ENCODE measurements around the gene NLRP3.

Gene NLRP3

GRCh38 chr1:247401310-247402119, 14.5 kb upstream of the NLRP3 start:
- Histone ChIP-seq H2AFZ (ENCODE audit: low read depth) (no peak overlapping the region), H3K4me3 (IDR thresholded peaks at IDR 0.05; ENCODE audit: insufficient read depth, low read depth, low read length) (no peak overlapping the region), H3K4me2 (no peak overlapping the region), H3K4me1 (ENCODE audit: low read depth, poor library complexity, severe bottlenecking) (no peaks in the 10 kb centered on the region), H3K79me2 (ENCODE audit: insufficient read depth, low read depth) (no peaks in the 10 kb centered on the region), H3K27ac (no peak overlapping the region), H3K36me3 (ENCODE audit: insufficient read depth) (no peaks in the 10 kb centered on the region), H3K9ac (no peak overlapping the region), H3K27me3 (ENCODE audit: insufficient read depth, low read depth) (no peaks in the 10 kb centered on the region), H4K20me1 (ENCODE audit: insufficient read depth) (no peaks in the 10 kb centered on the region)
- TF ChIP-seq, protein P1, sequence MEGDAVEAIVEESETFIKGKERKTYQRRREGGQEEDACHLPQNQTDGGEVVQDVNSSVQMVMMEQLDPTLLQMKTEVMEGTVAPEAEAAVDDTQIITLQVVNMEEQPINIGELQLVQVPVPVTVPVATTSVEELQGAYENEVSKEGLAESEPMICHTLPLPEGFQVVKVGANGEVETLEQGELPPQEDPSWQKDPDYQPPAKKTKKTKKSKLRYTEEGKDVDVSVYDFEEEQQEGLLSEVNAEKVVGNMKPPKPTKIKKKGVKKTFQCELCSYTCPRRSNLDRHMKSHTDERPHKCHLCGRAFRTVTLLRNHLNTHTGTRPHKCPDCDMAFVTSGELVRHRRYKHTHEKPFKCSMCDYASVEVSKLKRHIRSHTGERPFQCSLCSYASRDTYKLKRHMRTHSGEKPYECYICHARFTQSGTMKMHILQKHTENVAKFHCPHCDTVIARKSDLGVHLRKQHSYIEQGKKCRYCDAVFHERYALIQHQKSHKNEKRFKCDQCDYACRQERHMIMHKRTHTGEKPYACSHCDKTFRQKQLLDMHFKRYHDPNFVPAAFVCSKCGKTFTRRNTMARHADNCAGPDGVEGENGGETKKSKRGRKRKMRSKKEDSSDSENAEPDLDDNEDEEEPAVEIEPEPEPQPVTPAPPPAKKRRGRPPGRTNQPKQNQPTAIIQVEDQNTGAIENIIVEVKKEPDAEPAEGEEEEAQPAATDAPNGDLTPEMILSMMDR (conservative IDR thresholded peaks at IDR 0.05; ENCODE audit: low read depth, low read length) = no peak

DNA sequence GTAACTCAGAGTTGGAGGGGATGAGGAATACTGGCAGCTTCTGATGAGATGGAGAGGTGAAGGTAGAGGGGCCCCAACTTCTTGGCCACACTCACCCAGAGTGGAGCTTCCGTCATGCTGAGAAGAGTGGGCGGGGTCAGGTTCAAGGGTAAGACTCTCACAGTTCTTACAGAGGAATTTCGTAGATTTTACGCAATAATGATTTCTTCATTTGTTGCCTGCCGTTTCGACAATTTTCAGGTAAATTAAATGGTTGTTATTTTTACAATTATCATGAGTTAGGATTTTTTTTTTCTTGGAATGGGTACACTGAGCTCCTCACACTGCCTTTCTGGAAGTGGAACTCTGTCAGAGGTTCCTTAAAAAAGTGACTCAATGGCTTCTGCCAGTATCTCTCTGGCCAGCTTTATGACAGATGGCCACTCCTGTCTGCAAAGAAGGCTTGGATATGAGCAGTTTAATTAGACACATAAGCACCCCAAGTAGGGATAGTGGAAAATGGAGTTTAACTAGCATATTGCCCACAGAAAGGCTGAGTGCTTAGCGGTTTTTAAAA, 13.8 kb upstream of the NLRP3 start:
- H2AFZ ChIP-seq (ENCODE audit: low read depth) = no peak overlapping the region
- H3K9ac ChIP-seq = no peak overlapping the region
- no peaks in the 10 kb centered on the region for H3K36me3 ChIP-seq (ENCODE audit: insufficient read depth)
- no peaks in the 10 kb centered on the region for H4K20me1 ChIP-seq (ENCODE audit: insufficient read depth)
- H3K4me2 ChIP-seq = no peak overlapping the region
- H3K27me3 ChIP-seq (ENCODE audit: insufficient read depth, low read depth) = no peaks in the 10 kb centered on the region
- no peaks in the 10 kb centered on the region for H3K79me2 ChIP-seq (ENCODE audit: insufficient read depth, low read depth)
- H3K27ac ChIP-seq = no peak overlapping the region
- H3K4me3 ChIP-seq (IDR thresholded peaks at IDR 0.05; ENCODE audit: insufficient read depth, low read depth, low read length) = no peak overlapping the region
- H3K4me1 ChIP-seq (ENCODE audit: low read depth, poor library complexity, severe bottlenecking) = no peaks in the 10 kb centered on the region
- TF ChIP-seq, protein P1 (conservative IDR thresholded peaks at IDR 0.05; ENCODE audit: low read depth, low read length) = no peak

- TF ChIP-seq, protein P1 (conservative IDR thresholded peaks at IDR 0.05; ENCODE audit: low read depth, low read length) = no peak
- H3K4me2 ChIP-seq = no peak overlapping the region
- no peaks in the 10 kb centered on the region for H3K27me3 ChIP-seq (ENCODE audit: insufficient read depth, low read depth)
- H3K36me3 ChIP-seq (ENCODE audit: insufficient read depth) = no peaks in the 10 kb centered on the region
- no peak overlapping the region for H3K4me3 ChIP-seq (IDR thresholded peaks at IDR 0.05; ENCODE audit: insufficient read depth, low read depth, low read length)
- peaks cover 18% of the 10 kb centered on the region for H3K4me1 ChIP-seq (ENCODE audit: low read depth, poor library complexity, severe bottlenecking)
- no peaks in the 10 kb centered on the region for H4K20me1 ChIP-seq (ENCODE audit: insufficient read depth)
- no peak overlapping the region for H3K9ac ChIP-seq
- H2AFZ ChIP-seq (ENCODE audit: low read depth) = no peak overlapping the region
- no peak overlapping the region for H3K27ac ChIP-seq
- H3K79me2 ChIP-seq (ENCODE audit: insufficient read depth, low read depth) = no peaks in the 10 kb centered on the region
Observed at GRCh38 chr1:247406014-247406656, 9.8 kb upstream of the NLRP3 start.

DNA sequence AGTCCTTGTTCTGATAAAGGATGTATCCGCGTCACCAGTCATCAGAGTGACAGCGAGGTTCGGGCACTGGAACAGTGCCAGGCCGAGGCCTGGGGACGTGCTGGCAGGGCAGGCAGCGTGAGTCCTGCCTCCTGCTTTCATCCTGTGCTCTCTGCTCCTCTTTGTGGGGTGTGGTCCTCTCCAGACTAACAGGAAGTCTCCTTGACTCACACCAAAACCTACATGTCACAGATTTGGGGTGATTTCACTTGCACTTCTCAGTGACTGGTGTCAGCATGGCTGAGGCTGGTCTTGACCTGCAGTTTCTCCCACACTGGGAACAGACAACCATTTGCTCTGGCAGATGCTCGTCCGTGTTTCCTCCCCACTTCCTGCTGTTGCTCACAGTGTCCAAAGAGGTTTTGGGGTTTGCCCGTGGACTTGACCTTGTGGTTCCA, 8.8 kb upstream of the NLRP3 start:
- TF ChIP-seq, protein P1 (conservative IDR thresholded peaks at IDR 0.05; ENCODE audit: low read depth, low read length) = no peak
- no peak overlapping the region for H3K4me3 ChIP-seq (IDR thresholded peaks at IDR 0.05; ENCODE audit: insufficient read depth, low read depth, low read length)
- no peaks in the 10 kb centered on the region for H3K79me2 ChIP-seq (ENCODE audit: insufficient read depth, low read depth)
- H3K9ac ChIP-seq = no peak overlapping the region
- H3K4me1 ChIP-seq (ENCODE audit: low read depth, poor library complexity, severe bottlenecking) = peaks cover 18% of the 10 kb centered on the region
- no peak overlapping the region for H3K27ac ChIP-seq
- H3K4me2 ChIP-seq = no peak overlapping the region
- H3K36me3 ChIP-seq (ENCODE audit: insufficient read depth) = no peaks in the 10 kb centered on the region
- H4K20me1 ChIP-seq (ENCODE audit: insufficient read depth) = no peaks in the 10 kb centered on the region
- no peak overlapping the region for H2AFZ ChIP-seq (ENCODE audit: low read depth)
- H3K27me3 ChIP-seq (ENCODE audit: insufficient read depth, low read depth) = no peaks in the 10 kb centered on the region
